ENCODE results near the gene ENG.

ENG gene

DNA sequence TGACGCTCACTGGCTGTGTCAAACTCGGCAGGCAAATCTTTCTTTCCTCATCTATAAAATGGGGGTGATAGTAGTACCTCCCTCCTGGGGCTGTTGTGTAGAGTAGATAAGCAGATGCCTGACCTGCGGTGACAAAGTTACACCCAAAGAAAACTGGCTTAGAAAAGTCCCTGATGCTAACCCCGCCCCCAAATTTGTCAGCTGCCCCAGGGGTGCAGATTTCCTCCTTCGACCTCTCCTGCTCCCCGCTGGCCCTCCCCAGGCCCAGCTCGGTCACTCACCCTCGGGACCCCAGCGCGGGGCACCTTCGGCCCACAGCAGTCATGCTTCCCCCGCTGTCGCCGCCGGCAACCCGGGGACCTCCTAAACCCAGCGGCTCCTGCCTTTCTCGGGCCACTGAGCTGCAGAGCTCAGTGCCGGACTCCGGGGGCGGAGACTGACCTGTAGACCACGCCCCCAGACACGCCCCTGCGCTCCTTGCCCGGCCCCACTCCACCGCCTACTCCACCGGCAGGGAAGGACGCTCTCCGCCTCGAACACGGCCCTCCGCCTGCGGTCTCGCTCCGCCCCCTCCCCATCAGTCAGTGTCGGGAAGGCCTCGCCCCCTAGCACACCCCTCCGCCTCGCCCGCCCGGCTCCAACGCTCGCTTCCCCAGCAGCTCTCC lies 83.4 kb downstream of the ENG start:
- peak; percentile 99 for DNase-seq

DNA sequence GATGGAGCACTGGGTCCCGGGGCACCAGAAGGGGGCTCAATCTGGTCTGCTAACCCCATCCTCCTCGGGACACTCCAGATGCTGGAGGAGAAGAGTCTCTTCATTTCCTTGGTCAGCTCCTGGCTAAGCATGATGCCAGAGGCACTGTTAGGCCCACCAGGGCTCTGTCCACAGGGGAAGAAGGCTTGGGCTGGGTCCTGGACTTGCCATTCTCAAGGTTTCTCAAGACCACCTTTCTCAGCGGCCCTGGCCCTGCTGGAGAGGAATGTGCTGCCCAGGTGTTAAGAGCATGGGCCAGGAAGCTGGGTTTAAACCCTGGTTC lies 83.9 kb downstream of the ENG start:
- no peak for DNase-seq

DNA sequence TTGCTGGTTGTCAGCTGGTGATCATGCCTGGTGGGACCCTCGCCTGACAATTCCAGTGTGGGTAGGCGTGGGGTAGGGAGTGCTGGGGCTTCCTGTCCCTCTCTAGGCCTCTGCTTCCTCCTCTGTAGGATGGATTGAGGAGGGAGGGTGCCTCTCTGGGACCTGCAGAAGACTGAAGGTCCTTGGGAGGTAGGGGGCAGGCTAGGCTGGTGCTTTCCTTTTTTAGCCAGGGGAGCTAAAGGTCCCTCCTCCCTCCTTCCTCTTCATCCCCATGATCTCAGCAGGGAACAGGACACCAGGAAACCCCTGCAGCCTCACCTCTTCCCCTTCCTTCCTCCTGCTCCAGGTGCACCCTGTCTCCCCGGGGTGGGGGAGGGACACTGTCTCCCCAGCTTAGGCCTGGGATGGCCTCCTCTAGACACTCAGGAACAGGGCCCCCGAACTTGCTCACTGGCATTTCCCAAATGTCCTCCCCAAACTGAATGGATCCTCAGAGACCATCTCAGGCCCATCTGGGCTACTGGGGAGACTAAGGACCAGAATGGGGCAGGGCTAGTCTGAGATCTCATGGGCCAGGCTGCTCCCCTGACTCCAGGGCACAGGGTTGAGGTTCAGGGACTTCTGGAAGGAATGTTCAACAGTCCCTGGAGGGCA lies 84.4 kb downstream of the ENG start:
- DNase-seq: no peak

DNA sequence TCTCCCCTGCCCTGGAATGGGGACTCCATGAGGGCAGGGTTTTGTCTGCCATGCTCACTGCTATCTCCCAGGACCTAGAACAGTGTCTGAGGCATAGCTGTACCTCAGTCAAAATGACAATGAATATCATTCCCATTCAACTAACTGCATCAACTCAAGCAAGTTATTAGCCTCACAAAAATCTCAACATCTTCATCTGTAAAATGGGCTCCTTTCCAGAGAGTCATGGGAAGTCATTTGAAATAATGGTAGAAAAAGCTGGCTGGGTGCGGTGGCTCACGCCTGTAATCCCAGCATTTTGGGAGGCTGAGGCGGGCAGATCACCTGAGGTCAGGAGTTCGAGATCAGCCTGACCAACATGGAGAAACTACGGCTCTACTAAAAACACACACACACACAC lies 85.4 kb downstream of the ENG start:
- no peak for DNase-seq

DNA sequence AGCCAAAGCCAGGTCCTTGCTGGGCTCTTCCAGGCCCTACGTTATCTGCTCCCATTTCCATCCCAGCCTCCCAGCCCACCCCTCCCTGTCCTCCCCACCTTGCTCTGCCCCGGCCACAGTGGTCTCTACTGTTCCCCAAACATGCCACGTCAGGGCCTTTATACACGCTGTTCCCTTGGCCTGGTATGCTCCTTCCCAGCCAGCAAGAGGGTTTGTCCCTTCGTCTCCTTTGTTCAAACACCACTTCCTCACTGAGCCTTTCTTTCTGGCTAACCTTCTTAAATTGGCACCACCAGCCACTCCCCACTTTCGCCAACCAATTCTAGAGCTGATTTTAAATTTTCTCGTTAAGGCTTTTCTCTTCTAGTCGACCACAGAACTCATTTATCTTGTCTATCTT lies 85.8 kb downstream of the ENG start:
- DNase-seq: no peak

DNA sequence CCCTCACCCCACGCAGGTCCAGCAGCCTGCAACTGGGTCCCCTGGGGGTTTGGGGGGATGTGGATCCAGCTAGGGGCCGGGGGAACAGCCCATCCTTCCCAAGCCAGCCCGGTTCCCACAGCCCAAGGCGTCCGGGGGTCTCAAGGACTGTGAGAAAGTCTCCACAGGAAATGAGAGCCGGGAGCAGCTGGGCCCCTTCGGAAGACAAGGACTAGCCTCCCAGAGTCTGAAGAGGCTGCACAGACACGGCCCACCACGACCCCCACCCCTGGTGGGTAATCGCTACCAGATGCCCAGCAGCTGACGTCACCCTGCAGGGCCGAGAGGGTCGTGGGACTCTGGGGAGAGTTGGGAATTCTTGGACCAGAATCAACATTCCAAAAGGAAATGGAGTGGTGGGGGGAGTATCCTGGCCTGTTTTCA lies 86.5 kb downstream of the ENG start:
- DNase-seq: no peak

DNA sequence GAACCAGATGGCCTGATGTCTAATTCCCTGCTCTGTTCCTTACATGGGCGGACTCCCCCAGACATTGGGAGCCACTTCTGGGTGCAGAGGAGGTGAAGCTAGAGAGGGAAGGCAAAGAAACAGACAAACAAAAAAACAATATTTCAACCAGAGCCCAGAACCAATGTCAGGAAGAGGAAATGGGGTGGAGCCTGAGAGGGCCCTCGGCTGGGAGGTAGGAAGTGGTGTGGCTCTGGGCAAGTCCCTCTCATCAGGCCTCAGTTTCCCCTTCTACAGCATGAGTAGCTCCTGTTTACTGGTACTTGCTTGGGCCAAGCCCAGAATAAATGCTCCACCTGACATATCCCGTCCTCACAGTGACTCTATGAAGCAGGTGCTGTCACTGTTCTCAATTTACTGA lies 87.0 kb downstream of the ENG start:
- DNase-seq: no peak

DNA sequence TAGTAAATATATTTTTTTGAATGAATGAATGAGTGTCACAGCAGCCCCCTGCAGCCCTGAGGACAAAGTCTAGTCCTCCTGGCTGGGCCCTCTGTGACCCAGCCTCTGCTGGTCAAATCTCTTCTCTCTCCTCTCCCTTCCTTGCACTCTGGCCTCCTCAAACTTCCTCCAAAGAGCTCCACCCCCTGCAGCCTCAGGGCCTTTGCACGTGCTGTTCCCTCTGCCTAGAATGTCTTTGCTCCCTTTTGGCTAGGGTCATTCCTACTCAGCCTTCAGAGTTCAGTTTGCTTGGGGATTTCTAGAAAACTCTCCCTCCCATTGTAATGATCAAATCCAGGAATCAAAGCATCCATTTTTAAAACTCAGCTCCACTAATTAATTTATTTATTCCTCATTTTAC lies 89.0 kb downstream of the ENG start:
- DNase-seq: no peak
